Endodermal cell (in vitro differentiated cells): ENCODE data around the gene CCL1. TPM values are rescaled to one million over a fixed set of nuclear protein-coding genes. Genes with fewer than 3 reads are reported as not detected.

Experiments used
- DNase-seq: peaks from one replicate; pipeline ENCODE4 v3.0.0-alpha.2; 2017
- H3K27ac ChIP-seq: 2 replicates; pipeline ENCODE4 v1.5.1; 2013; ENCODE audit warnings: mild to moderate bottlenecking, low read depth, low read length, moderate library complexity
- H3K27me3 ChIP-seq: 2 replicates; pipeline ENCODE4 v1.6.1; 2013; ENCODE audit warnings: mild to moderate bottlenecking, low read length, moderate library complexity; ENCODE audit not compliant: insufficient read depth, control insufficient read depth, poor library complexity, severe bottlenecking
- H3K36me3 ChIP-seq: 2 replicates; pipeline ENCODE4 v1.7.0; 2013; ENCODE audit warnings: mild to moderate bottlenecking, low read length, moderate library complexity; ENCODE audit not compliant: control insufficient read depth, insufficient read depth
- H3K4me1 ChIP-seq: one replicate; pipeline ENCODE4 v1.7.0; 2013; ENCODE audit warnings: low read length; ENCODE audit not compliant: control insufficient read depth, insufficient read depth
- H3K4me3 ChIP-seq: 2 replicates; pipeline ENCODE4 v1.5.1; 2013; ENCODE audit warnings: mild to moderate bottlenecking, low read length, moderate library complexity
- H3K9ac ChIP-seq: 2 replicates; pipeline ENCODE4 v1.6.1; 2013; ENCODE audit warnings: mild to moderate bottlenecking, low read length, moderate library complexity; ENCODE audit not compliant: poor library complexity, severe bottlenecking; ENCODE audit errors: extremely low read depth
- H3K9me3 ChIP-seq: 2 replicates; pipeline ENCODE4 v1.6.1; 2013; ENCODE audit warnings: mild to moderate bottlenecking, low read length, moderate library complexity; ENCODE audit not compliant: control insufficient read depth
- H3K27ac Mint-ChIP-seq: 2 replicates; pipeline ENCODE4 v1.8.0; 2020; ENCODE audit warnings: mixed read lengths
- H3K27me3 Mint-ChIP-seq: 2 replicates; pipeline ENCODE4 v1.8.0; 2021; ENCODE audit warnings: mild to moderate bottlenecking, mixed read lengths; ENCODE audit not compliant: insufficient read depth
- H3K36me3 Mint-ChIP-seq: 2 replicates; pipeline ENCODE4 v1.8.0; 2020; ENCODE audit warnings: low read depth, mixed read lengths
- H3K4me1 Mint-ChIP-seq: 2 replicates; pipeline ENCODE4 v1.8.0; 2020; ENCODE audit warnings: mixed read lengths
- H3K4me3 Mint-ChIP-seq: 2 replicates; pipeline ENCODE4 v1.8.0; 2020; ENCODE audit warnings: mild to moderate bottlenecking, moderate library complexity, mixed read lengths
- H3K9me3 Mint-ChIP-seq: 2 replicates; pipeline ENCODE4 v1.8.0; 2020; ENCODE audit warnings: mild to moderate bottlenecking, mixed read lengths
- CTCF ChIP-seq: fragments of 200-600 bp; sonication (generic); conservative IDR thresholded peaks from 2 replicates; pipeline ENCODE4 v1.5.0; 2021; ENCODE audit warnings: antibody characterized with exemption, mild to moderate bottlenecking
- whole genome bisulfite sequencing, 2 experiments: methylation state at CpG; one replicate each; pipeline versions ENCODE4 v1.1.5 to v1.1.7; 2013; ENCODE audit warnings: missing lambda C conversion rate in 2 of 2, mixed read lengths in 1 of 2; ENCODE audit not compliant: insufficient coverage in 1 of 2, insufficient read length in 1 of 2; 5-methylcytosine and 5-hydroxymethylcytosine counted together
- total RNA-seq, 2 donors: library from RNA; stranded (reverse); fragmentation: NEBNext Ultra II Directional in 1 of 2; extraction: Animal tissue kit (Norgen Biotek cat#: 25700) in 1 of 2; gene quantifications; 2 replicates in 1 of 2; 3 replicates in 1 of 2; pipeline ENCODE4 v1.2.1, GENCODE V29; 2021

The CCL1 gene
- total RNA-seq, 2 donors from 2014 or later: not detected

GRCh38 chr17:34383216-34383615 is 20.2 kb upstream of the CCL1 start:
- no peaks in the 10 kb centered on the region for H3K36me3 ChIP-seq
- H3K4me3 ChIP-seq: no peak overlapping the region
- H3K9me3 ChIP-seq: no peaks in the 10 kb centered on the region
- peaks cover 39% of the 10 kb centered on the region for H3K4me1 Mint-ChIP-seq
- no peaks in the 10 kb centered on the region for H3K36me3 Mint-ChIP-seq
- H3K4me1 ChIP-seq: no peaks in the 10 kb centered on the region
- DNase-seq: no peak
- H3K27me3 ChIP-seq: no peaks in the 10 kb centered on the region
- H3K9me3 Mint-ChIP-seq: no peaks in the 10 kb centered on the region
- H3K4me3 Mint-ChIP-seq: no peak overlapping the region
- H3K9ac ChIP-seq: no peak overlapping the region
- peaks cover 6% of the 10 kb centered on the region for H3K27me3 Mint-ChIP-seq
- no peak for TF ChIP-seq CTCF
- no peak overlapping the region for H3K27ac Mint-ChIP-seq
- no peak overlapping the region for H3K27ac ChIP-seq
- 82 to 100% methylated on average over 3 of the region's 3 CpGs for WGBS, 2 experiments

GRCh38 chr17:34382621-34383124 is 19.6 kb upstream of the CCL1 start:
- H3K4me3 ChIP-seq: no peak overlapping the region
- no peaks in the 10 kb centered on the region for H3K4me1 ChIP-seq
- H3K4me1 Mint-ChIP-seq: peaks cover 41% of the 10 kb centered on the region
- no peaks in the 10 kb centered on the region for H3K9me3 Mint-ChIP-seq
- no peaks in the 10 kb centered on the region for H3K36me3 ChIP-seq
- H3K36me3 Mint-ChIP-seq: no peaks in the 10 kb centered on the region
- WGBS, 2 experiments: 69 to 71% methylated on average over 7 of the region's 7 CpGs
- peak; percentile 12 for TF ChIP-seq CTCF
- H3K27ac Mint-ChIP-seq: no peak overlapping the region
- DNase-seq: peak; percentile 80
- H3K4me3 Mint-ChIP-seq: no peak overlapping the region
- peaks cover 6% of the 10 kb centered on the region for H3K27me3 Mint-ChIP-seq
- H3K27ac ChIP-seq: no peak overlapping the region
- no peaks in the 10 kb centered on the region for H3K9me3 ChIP-seq
- H3K9ac ChIP-seq: no peak overlapping the region
- no peaks in the 10 kb centered on the region for H3K27me3 ChIP-seq

DNA sequence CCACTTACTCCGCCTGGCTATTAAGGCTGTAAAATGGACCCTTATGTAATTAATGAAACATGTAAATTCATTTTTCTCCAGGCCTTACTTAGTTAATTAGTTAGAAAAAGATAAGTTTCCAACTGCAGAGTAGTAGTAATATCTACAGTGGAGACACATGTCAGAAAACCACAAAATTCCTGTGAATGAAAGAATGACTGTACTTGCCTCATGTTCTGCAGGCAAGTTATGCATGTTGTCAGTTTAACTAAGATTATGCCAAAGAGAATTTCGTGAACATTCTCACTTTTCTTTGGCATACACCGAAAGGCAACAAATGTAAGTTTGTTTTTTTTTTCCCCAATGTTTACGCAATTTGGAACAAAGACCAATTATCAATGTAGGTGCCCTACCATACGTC is 16.8 kb upstream of the CCL1 start:
- H3K4me3 Mint-ChIP-seq: no peak overlapping the region
- no peak for TF ChIP-seq CTCF
- DNase-seq: no peak

More for the DNA sequence above, 16.8 kb upstream of the CCL1 start:
- no peak overlapping the region for H3K27ac Mint-ChIP-seq
- Histone ChIP-seq H3K36me3 (no peaks in the 10 kb centered on the region), H3K4me3 (no peak overlapping the region), H3K9ac (no peak overlapping the region), H3K27me3 (no peaks in the 10 kb centered on the region), H3K9me3 (no peaks in the 10 kb centered on the region), H3K27ac (no peak overlapping the region), H3K4me1 (no peaks in the 10 kb centered on the region)
- H3K9me3 Mint-ChIP-seq: no peaks in the 10 kb centered on the region
- WGBS, 2 experiments: 92 to 94% methylated on average over 4 to 5 of the region's 5 CpGs
- peaks cover 42% of the 10 kb centered on the region for H3K4me1 Mint-ChIP-seq
- H3K27me3 Mint-ChIP-seq: peaks cover 16% of the 10 kb centered on the region
- no peaks in the 10 kb centered on the region for H3K36me3 Mint-ChIP-seq
